HCT116 (cell line): ENCODE measurements around the gene LPAR3. TPM values are rescaled to one million over a fixed set of nuclear protein-coding genes. Genes with fewer than 3 reads are reported as not detected.

Experiments used
- ATAC-seq: fragments of 200-7000 bp; cut with Tn5 transposase; 2 replicates; pipeline ENCODE4 v1.9.1; 2020; ENCODE audit warnings: mild to moderate bottlenecking, moderate library complexity
- BruUV-seq: library from RNA; stranded (reverse); fragments of 400-500 nt; replicated peaks from 2 replicates; lab custom pipeline; 2021; lab: Mats Ljungman, UMichigan
- CTCF ChIA-PET: fragments of 300-600 bp; sonication (Branson Sonifier 250); formaldehyde crosslinking; loops from one replicate; lab custom pipeline; 2021; ENCODE audit warnings: antibody characterized with exemption; lab: Charles Lee
- POLR2A ChIA-PET: fragments of 300-600, 350-600 bp; sonication (Branson Sonifier 250); formaldehyde crosslinking; loops from one replicate; lab custom pipeline; 2021; ENCODE audit warnings: antibody characterized with exemption; lab: Charles Lee
- RAD21 ChIA-PET, 2 experiments: fragments of 300-600 bp; sonication (Branson Sonifier 250); formaldehyde crosslinking; loops; one replicate each; lab custom pipeline; 2023; ENCODE audit warnings: low total read pairs in 2 of 2; ENCODE audit not compliant: uncharacterized antibody in 2 of 2, unreplicated experiment in 2 of 2, low non-redundant PET in 1 of 2; lab: Charles Lee
- DNase-seq: peaks from one replicate; pipeline ENCODE4 v3.0.0-alpha.2; 2010; ENCODE audit warnings: low read depth, low spot score
- H2AFZ ChIP-seq: fragments of 200-600 bp; shearing (Covaris generic), sonication (generic); 2 replicates; pipeline ENCODE4 v1.6.1; 2017; ENCODE audit warnings: low read depth, mixed run types, mixed read lengths, antibody characterized with exemption, low read length; ENCODE audit not compliant: poor library complexity, severe bottlenecking
- H3K27ac ChIP-seq: 2 replicates; pipeline ENCODE4 v1.5.1; 2012; ENCODE audit warnings: low read depth, low read length
- H3K27me3 ChIP-seq: fragments of 200-600 bp; sonication (generic); 2 replicates; pipeline ENCODE4 v1.6.1; 2016; ENCODE audit warnings: mixed run types, low read length, mixed read lengths; ENCODE audit not compliant: insufficient read depth
- H3K36me3 ChIP-seq, 2 experiments: fragments of 200-500 bp in 1 of 2; fragments of 200-600 bp in 1 of 2; sonication (Bioruptor generic) in 1 of 2; sonication (generic) in 1 of 2; 2 replicates each; pipeline versions ENCODE4 v1.5.1 to v1.6.1; 2014 to 2016; ENCODE audit warnings: low read length in 2 of 2, inconsistent platforms in 1 of 2, mixed read lengths in 1 of 2, mixed run types in 1 of 2; ENCODE audit not compliant: insufficient read depth in 2 of 2, control insufficient read depth in 1 of 2
- H3K4me1 ChIP-seq, 2 experiments: fragments of 200-600 bp in 1 of 2; sonication (generic) in 1 of 2; 2 replicates each; pipeline versions ENCODE4 v1.5.1 to v1.6.1; 2012 to 2017; ENCODE audit warnings: low read length in 2 of 2, inconsistent platforms in 1 of 2, mild to moderate bottlenecking in 1 of 2, mixed read lengths in 1 of 2, mixed run types in 1 of 2, moderate library complexity in 1 of 2; ENCODE audit not compliant: insufficient read depth in 2 of 2, control insufficient read depth in 1 of 2
- H3K4me2 ChIP-seq: fragments of 200-600 bp; sonication (generic); 2 replicates; pipeline ENCODE4 v1.6.1; 2017; ENCODE audit warnings: mixed run types, low read length, mixed read lengths
- H3K4me3 ChIP-seq, 2 experiments: fragments of 200-600 bp in 1 of 2; sonication (generic) in 1 of 2; replicated peaks in 1 of 2; 2 replicates each; pipeline ENCODE4 v1.5.1; 2011 to 2016; ENCODE audit warnings: low read length in 2 of 2, control low read depth in 1 of 2, low read depth in 1 of 2, mild to moderate bottlenecking in 1 of 2, mixed read lengths in 1 of 2, mixed run types in 1 of 2
- H3K79me2 ChIP-seq: fragments of 200-600 bp; sonication (generic); 2 replicates; pipeline ENCODE4 v1.6.1; 2017; ENCODE audit warnings: mild to moderate bottlenecking, mixed run types, low read length, moderate library complexity, mixed read lengths; ENCODE audit not compliant: insufficient read depth
- H3K9ac ChIP-seq: fragments of 200-600 bp; sonication (generic); 2 replicates; pipeline ENCODE4 v1.6.1; 2016; ENCODE audit warnings: low read length, mixed read lengths
- H3K9me2 ChIP-seq: fragments of 200-600 bp; sonication (generic), shearing (Covaris generic); 2 replicates; pipeline ENCODE4 v1.6.1; 2017; ENCODE audit warnings: mixed run types, mild to moderate bottlenecking, moderate library complexity; ENCODE audit not compliant: insufficient read depth
- H3K9me3 ChIP-seq, 2 experiments: fragments of 200-500 bp in 1 of 2; fragments of 200-600 bp in 1 of 2; sonication (Bioruptor generic) in 1 of 2; sonication (generic) in 1 of 2; 2 replicates each; pipeline ENCODE4 v1.6.1; 2014 to 2017; ENCODE audit warnings: low read length in 2 of 2, mixed read lengths in 2 of 2, inconsistent platforms in 1 of 2, low read depth in 1 of 2, mild to moderate bottlenecking in 1 of 2, mixed run types in 1 of 2, moderate library complexity in 1 of 2; ENCODE audit not compliant: control insufficient read depth in 1 of 2, insufficient read depth in 1 of 2
- H4K20me1 ChIP-seq: fragments of 200-600 bp; sonication (generic), shearing (Covaris generic); 2 replicates; pipeline ENCODE4 v1.6.1; 2017; ENCODE audit warnings: mixed run types, mild to moderate bottlenecking, moderate library complexity; ENCODE audit not compliant: insufficient read depth
- CEBPB ChIP-seq: IDR thresholded peaks from 2 replicates; pipeline ENCODE4 v1.6.1; 2012; ENCODE audit warnings: low read depth
- CTCF ChIP-seq, 3 experiments: fragments of 200-600 bp in 1 of 3; sonication (generic) in 1 of 3; IDR thresholded peaks in 2 of 3; conservative IDR thresholded peaks in 1 of 3; 2 replicates each; pipeline ENCODE4 v1.5.1; 2012 to 2017; ENCODE audit warnings: low read depth in 2 of 3, low read length in 2 of 3, antibody characterized with exemption in 1 of 3, borderline replicate concordance in 1 of 3, control low read depth in 1 of 3, mild to moderate bottlenecking in 1 of 3, mixed read lengths in 1 of 3, mixed run types in 1 of 3, moderate library complexity in 1 of 3; ENCODE audit not compliant: insufficient read depth in 1 of 3
- MAX ChIP-seq: IDR thresholded peaks from 2 replicates; pipeline ENCODE4 v1.6.1; 2012
- POLR2AphosphoS5 ChIP-seq: IDR thresholded peaks from 2 replicates; pipeline ENCODE4 v1.6.1; 2011; ENCODE audit warnings: mild to moderate bottlenecking, low read depth, low read length, moderate library complexity
- RAD21 ChIP-seq: IDR thresholded peaks from 2 replicates; pipeline ENCODE4 v1.6.1; 2012; ENCODE audit warnings: low read depth, mild to moderate bottlenecking
- REST ChIP-seq: IDR thresholded peaks from 2 replicates; pipeline ENCODE4 v1.6.1; 2012; ENCODE audit warnings: low read depth
- intact Hi-C: fragments of 100-400 bp; cut with micrococcal nuclease; formaldehyde crosslinking; loops from 2 replicates; pipeline ENCODE4 v1.10.0; 2022
- total RNA-seq: library from RNA; stranded (reverse); gene quantifications from one replicate; pipeline ENCODE4 v1.2.1, GENCODE V29; 2021; ENCODE audit not compliant: unreplicated experiment

LPAR3 gene
- total RNA-seq, 1 experiment from 2014 or later = 27.2 TPM

GRCh38 chr1:84785271-84786036 is 107.6 kb downstream of the LPAR3 start:
- RAD21 ChIA-PET = no interaction called here
- H3K27ac ChIP-seq = no peak overlapping the region
- no peaks in the 10 kb centered on the region for H3K9me2 ChIP-seq
- no peaks in the 10 kb centered on the region for H3K9me3 ChIP-seq
- intact Hi-C loops = no loop called here
- no peaks in the 10 kb centered on the region for H3K27me3 ChIP-seq
- ATAC-seq = no peak
- H3K4me1 ChIP-seq = peaks cover 0 to 9% of the 10 kb centered on the region in 2 experiments; a peak in 3 of 4 replicates
- no peak overlapping the region for H3K9ac ChIP-seq
- TF ChIP-seq MAX (no peak), CTCF (IDR thresholded peaks at IDR 0.05 in 2 of 3, conservative IDR thresholded peaks at IDR 0.05 in 1 of 3; ENCODE audit: borderline replicate concordance in 1 of 3, insufficient read depth in 1 of 3, low read depth in 2 of 3, low read length in 2 of 3) (no peak), REST (no peak), POLR2AphosphoS5 (no peak), RAD21 (no peak), CEBPB (no peak)
- H3K36me3 ChIP-seq = no peaks in the 10 kb centered on the region
- no peak overlapping the region for H3K4me3 ChIP-seq
- no peak for DNase-seq
- POLR2A ChIA-PET = no interaction called here
- no peaks in the 10 kb centered on the region for H3K79me2 ChIP-seq
- CTCF ChIA-PET = interaction anchor here (0.9 kb wide), 1 partner anchor 13 kb away, joined by 3 read pairs; no protein-coding TSS in a partner anchor
- BruUV-seq = no TSS peak
- H4K20me1 ChIP-seq = no peaks in the 10 kb centered on the region
- no peak overlapping the region for H3K4me2 ChIP-seq
- H2AFZ ChIP-seq = no peak overlapping the region
